NCI-H774 (cell line): Measurements from ENCODE around the gene MAEA.

ENCODE experiments used
- DNase-seq: peaks from one replicate; lab custom pipeline; 2025; lab: John Stamatoyannopoulos, UW

The MAEA gene

DNA sequence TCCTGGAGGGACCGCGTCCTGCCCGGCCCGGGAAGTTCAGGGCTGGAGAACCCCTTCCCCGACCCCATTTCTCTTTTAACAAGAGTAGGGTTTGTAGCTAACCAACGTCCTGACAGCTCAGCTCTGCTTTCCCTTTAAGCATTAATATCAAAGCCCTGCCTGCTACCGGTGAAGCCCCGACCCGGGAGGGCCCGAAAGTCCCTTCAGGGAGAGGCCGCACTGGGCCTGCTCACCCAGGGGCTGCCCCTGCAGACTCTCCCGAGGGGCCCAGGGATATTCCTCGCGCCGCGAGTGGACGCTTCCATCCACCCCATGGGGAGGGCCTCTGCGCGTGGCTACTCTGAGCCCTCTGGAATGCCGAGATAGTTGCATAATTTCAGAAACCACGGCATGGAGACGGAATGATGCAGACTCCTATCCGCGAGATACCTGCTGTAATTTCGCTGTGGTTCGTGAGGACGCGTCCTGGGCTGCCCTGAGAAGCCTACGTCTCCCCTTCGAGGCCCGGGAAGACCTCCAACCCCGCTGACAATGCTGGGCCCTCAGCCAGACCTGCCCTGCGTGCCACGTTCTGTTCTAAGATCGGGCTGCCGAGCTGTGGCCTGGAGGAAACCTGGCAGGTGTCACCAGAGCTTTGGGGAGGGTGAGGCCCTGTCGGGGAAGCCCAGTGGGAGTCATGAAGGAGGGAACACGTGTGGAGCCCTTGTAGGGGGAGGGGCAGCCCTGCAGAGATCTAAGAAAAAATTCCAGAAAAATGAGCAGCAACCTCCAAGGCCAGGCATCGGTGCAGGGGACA lies 39.8 kb upstream of the MAEA start:
- DNase-seq = no peak

DNA sequence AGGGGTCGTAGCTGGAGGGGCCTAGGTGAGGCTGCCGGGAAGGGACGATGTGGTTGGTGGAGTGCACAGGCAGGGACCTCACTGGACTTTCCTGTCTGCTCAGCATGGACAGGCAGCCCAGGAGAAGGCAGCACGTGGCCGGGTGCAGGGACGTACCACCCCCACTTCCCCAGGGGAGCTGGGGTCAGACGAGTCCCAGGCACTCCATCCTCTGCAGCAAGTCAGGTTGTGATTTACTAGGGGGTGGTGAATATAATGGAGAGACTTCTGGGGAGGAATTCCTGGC lies 39.2 kb upstream of the MAEA start:
- DNase-seq = no peak

DNA sequence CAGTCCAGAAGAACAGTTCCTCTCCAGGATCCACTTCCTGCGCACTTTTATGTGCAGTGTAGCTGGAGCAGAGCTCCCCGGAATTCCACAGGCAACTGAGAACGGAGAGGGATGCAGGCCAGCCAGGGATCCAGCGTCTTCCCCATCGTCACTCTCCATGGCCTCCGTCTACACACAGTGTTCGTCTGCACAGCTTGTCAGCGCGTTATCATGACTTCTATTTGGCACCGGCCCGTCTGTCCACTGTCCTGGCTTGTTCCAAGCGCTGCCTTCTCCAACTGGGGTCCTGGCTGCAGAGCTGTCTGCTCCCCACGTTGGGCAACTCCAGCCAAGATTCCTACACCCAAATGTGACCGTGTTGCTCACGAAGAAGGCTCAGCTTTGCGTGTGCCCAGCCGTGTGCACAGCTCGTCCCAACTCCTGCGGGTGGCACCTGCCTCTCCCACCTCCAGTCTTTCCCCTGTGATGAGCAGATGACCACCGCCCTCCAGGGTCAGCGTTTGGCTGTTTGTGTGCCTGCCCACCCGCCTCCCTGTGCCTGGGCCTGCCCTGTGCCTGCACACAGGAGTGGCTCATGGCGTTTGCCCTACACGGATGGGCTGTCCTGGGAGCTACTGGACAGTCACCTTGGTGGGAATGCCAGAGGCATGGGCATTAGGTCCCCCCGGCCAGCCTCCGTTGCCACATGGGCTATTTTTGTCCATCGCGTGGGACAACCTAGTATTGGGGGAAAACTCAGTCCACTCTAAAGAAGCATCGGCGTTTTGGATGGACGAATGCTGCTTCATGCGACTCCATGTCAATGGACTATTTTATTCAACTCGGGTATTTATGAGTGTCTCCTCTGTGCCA lies 38.5 kb upstream of the MAEA start:
- no peak for DNase-seq

DNA sequence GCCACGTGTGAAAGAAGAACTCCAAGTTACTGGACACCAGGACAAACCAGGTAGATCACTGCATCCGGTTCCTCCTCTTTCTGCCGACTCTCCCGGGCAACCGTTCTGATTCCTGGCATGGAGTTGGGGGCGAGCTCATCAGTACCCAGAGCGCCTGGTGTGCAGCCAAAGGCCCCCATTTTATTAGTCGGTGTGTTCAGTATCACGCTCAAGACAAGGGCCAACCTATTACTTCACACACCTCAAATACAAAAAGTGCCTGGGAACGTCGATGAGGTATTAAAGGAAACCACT lies 38.0 kb upstream of the MAEA start:
- DNase-seq = no peak

DNA sequence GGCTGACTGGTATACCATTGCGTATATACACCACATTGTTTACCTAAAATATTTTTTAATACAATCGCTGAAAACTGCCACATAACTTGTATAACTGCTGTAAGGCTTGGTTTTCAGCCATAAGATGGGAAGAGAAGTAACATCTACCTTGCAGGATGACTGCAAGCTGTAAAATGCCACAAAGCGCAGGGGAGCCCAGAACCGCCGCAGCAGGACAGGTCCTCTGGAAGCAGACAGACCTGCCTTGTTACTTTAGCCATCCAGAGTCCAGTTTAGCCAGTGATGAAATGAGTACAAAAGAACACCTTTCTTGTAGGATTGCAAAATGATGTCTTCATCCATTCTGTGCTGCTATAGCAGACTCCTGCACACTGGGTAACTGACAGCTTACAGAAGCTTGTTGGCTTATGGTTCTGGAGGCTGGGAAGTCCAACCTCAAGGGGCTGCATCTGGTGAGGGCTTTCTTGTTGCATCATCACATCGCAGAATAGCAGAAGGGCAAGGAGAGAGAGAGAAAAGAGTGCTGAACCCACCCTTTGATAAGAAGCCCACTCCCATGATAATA lies 36.7 kb upstream of the MAEA start:
- no peak for DNase-seq

DNA sequence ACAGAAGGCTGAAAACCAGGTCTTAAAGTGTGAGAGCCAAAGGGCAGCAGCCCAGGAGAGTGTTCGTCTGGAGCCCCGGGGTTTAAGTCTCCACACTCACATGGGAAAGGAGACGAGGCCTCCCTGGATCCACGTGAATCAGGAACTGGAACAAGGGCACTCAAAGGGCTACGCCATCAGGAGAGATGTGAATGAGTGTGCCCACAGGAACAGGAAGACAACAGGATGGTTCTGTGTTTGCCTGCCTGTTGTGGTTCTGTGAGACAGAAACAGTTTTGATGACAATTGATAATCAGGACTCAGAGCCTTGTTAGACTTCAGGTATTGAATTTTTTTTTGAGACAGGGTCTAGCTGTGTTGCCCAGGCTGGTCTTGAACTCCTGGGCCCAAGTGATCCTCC lies 35.9 kb upstream of the MAEA start:
- no peak for DNase-seq

DNA sequence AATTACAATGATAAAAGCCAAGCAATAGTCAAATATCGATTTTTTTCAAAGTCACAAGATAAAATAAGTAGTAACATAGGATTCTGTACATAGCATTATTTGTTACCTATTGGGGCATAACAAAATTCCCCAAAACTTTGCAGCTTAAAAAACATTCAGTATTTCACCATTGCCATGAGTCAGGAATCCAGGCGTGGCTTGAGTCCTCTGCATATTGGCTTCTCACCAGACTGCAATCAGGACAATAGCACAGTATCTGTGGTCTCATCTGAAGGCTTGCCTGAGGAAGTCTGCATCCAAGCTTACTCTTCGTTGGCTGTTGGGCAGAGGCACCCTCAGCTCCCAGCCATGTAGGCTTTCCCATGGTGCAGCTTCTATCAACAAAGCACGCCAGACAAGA lies 34.5 kb upstream of the MAEA start:
- DNase-seq = no peak

DNA sequence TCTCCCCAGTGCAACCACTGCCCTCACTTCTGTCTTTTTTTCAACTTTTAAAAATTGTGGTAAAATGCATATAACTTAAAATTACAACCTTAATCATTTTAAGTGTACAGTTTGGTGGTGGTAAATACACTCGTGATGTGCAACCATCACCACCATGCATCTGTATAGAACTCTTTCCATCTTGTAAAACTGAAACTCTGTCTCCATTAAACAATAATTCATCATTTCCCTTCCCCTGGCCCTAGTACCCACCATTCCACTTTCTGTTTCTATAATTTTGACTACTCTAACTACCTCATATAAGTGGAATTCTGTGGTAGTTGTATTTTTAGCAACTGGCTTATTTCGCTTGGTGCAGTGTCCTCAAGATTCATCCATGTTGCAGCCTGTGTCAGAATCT lies 34.0 kb upstream of the MAEA start:
- DNase-seq = no peak

DNA sequence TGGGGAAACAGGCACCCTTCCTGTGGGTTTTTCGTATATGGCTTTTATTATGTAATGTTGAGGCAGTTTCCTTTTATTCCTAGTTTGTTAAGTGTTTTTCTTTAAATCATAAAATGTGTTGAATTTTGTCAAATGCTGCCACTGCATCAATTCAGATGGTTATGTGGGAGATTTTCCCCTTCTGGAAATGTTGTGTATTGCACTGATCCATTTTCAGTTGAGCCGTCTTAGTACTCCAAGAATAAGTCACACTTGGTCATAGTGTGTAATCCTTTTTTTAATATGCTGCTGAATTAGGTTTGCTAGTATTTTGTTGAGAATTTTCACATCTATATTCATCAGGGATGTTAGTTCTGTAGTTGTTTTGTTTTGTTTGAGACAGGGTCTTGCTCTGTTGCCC lies 31.2 kb upstream of the MAEA start:
- DNase-seq = no peak

DNA sequence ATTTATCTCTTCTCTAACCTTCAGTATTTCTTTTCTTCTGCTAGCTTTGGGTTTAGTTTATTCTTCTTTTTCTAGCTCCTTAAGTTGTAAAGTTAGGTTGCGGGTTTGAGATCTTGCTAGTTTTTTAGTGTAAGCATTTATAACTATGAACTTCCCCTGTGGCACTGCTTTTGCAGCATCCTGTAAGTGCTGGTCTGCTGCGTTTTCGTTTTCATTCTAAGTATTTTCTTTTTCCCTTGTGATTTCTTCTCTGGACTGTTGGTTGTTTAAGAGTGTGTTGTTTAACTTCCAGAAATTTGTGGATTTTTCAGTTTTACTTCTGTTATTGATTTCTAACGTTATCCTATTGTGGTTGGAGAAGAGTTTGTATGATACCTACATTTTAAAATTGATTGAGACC lies 29.7 kb upstream of the MAEA start:
- DNase-seq = no peak

DNA sequence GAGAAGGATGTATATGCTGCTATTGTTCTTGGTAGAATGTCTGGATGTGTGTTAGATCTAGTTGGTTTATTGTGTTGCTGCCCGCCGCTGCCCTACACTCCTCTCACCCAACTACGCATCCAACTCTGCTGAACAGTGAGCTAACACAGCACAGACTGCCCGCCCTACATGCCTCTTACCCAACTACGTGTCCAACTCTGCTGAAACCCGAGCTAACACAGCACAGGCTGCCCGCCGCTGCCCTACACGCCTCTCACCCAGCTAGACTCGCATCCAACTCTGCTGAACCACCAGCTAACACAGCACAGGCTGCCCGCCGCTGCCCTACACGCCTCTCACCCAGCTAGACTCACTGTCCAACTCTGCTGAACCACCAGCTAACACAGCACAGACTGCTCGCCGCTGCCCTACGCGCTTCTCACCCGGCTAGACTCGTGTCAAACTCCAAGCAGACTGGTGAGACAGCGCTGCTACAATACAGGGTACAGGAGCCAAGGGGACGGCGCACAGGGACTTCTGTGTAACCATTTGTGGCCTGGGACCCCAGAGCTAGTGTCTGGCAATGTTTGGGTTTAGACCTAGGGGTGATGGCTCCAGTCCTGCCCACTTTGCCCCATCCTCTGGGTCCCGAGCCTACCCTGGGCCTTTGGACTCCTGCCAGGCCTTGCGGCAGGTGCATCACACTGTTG lies 29.1 kb upstream of the MAEA start:
- DNase-seq = peak; percentile 62

DNA sequence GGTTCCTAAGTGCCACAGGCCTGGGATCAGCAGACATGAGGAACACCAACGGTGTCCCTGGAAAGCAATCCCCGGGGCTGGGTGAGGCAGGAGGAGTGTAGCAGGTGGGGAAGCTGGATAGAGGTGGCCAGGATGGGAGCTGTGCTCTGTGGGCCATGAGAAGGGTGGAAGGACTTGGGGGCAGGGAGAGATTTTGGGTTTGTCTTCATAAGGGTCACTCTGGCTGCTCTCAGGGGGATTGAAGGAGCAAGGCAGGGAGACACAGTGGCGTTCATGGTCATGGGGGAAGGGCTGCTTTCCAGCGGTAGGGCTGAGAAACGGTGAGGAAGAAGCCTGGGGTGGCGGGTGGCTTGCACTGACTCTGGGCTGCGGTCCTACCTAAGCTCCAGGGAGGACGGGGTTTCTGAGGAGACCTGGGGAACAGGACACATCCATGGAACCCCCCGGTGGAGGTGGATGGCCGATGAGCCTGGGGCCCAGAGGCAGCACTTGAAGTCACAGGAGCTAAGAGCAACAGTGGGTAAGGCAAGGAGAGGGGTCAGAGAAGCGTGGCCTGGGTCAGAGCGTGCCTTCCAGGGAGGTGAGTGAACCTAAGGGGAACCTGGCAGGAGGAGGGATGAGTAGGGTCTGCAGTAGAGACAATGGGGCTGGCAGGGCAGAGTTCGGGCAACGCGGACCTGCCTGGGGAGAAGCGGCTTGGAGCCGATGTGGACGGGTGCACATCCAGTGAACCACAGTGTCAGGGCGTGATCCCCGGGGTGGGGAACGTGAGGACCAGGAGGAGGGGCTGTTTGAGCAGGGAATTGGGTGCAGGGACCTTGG lies 28.4 kb upstream of the MAEA start:
- DNase-seq = peak; percentile 29

DNA sequence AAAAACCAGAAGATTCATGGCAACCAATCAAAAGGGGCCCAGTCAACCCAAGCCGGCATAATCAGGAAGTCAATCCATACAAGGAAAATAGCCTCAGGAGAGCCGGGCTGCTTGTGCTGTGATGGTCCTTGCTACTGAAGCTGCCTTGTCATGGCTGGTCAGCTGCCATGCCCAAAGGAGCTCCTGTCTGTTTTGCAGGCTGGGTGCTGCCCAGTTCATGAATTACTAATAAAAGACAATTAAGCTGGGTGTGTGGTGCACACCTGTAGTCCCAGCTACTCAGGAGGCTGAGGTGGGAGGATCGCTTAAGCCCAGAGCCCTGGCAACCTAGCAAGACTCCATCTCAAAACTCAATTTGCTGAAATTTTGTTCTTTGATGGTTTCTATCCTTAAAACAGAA lies 24.7 kb upstream of the MAEA start:
- DNase-seq = no peak

DNA sequence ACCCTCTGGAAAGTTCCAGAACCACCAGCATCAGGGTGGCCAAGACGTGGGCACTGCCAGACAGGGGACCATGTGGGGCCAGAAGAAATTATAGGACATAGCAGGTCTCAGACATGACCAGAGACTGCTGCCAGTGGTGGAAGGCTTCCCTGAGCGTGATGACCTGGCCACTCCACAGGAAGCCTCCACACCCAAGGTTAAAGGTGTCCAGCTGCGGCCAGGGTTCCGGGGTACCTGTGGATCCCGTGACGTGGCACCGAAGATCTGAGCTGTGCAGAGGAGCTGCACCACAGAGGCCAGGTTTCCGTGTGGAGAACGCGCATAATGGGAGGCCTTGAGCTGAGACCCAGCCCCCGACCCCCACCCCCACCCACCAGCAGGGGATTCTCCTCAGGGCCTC lies 24.3 kb upstream of the MAEA start:
- DNase-seq = no peak

DNA sequence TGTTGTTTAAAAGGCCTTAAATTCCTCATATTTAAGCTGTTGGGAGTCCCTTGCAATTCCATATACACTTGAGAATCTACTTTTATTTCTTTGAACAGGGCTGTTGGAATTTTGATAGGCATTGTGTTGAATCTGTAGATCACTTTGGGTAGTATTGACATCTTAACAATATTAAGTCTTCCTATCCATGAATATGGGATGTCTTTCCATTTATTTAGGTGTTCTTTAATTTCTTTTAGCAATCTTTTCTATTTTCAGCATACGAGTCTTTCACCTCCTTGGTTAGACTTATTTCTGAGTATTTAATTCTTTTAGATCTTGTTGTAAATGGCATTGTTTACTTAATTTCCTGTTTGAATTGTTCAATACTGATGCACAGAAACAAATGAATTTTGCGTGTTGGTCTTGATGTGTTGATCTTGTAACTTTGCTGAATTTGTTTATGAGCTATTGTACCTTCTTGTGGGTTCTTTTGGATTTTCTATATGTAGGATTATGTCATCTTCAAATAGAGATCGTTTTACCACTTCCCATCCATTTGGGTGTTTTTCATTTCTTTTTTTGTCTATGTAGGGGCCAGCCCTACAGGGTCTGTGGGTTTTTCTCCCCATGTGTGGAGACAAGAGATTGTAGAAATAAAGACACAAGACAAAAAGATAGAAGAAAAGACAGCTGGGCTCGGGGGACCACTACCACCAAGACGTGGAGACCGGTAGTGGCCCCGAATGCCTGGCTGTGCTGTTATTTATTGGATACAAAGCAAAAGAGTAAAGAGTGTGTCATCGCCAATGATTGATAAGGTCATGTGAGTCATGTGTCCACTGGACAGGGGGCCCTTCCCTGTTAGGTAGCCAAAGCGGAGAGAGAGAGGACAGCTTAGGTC lies 22.6 kb upstream of the MAEA start:
- DNase-seq = no peak

DNA sequence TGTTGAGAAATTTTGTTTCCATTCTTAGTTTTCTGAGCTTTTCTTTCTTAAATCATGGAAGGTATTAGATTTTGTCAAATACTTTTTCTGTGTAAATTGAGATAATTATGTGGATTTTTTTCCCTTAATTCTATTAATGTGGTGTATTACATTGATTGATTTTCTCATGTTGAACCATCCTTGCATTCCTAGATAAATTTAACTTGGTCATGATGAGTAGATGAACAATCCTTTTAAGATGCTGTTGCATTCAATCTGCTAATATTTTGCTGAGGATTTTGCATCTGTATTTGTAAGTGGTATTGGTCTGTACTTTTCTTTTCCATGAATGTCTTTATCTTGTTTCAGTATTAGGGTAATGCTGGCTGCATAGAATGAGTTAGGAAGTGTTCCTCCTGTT lies 20.5 kb upstream of the MAEA start:
- DNase-seq = no peak

DNA sequence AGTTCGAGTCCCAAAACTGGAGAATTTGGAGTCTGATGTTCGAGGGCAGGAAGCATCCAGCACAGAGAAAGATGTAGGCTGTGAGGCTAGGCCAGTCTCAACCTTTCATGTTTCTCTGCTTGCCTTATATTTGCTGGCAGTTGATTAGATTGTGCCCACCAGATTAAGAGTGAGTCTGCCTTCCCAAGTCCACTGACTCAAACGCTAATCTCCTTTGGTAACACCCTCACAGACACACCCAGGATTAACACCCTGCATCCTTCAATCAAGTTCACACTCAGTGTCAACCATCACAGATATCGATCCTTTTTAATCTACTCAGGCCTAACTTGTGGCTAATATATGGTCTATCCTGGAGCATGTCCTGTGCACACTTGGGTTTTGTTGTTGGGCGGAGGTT lies 18.0 kb upstream of the MAEA start:
- no peak for DNase-seq

DNA sequence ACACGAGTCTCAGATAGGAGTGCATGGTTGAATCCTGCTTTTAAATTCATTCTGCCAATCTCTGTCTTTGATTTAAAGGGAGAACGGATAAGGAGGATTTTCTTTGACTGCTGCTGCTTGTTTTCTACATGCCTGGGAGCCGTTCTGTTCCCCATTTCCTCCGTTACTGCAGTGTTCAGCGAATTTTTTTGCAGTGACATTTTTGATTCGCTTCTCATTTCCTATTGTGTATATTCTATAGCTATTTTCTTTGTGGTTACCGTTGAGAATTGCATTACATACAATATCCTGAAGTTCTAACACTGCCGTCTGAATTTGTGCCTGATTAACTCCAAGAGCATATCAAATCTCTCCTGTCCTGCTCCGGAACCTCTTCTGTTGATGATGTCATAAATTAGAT lies 14.8 kb upstream of the MAEA start:
- no peak for DNase-seq

DNA sequence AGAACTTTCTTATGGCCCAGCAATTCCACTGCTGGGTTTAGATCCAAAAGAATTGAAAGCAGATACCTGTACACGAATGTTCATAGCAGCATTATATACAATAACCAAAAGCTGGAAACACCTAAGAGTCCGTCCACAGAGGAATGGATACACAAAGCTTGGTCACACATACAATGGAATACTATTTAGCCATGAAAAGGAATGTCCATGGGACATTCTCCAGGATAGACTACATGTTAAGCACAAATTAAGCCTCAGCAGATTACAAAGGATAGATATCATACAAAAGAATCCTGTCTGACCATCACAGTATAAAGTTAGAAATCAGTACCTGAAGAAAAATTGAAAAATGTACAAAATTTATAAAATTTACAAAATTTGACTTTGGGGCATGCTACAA lies 12.7 kb upstream of the MAEA start:
- DNase-seq = no peak

DNA sequence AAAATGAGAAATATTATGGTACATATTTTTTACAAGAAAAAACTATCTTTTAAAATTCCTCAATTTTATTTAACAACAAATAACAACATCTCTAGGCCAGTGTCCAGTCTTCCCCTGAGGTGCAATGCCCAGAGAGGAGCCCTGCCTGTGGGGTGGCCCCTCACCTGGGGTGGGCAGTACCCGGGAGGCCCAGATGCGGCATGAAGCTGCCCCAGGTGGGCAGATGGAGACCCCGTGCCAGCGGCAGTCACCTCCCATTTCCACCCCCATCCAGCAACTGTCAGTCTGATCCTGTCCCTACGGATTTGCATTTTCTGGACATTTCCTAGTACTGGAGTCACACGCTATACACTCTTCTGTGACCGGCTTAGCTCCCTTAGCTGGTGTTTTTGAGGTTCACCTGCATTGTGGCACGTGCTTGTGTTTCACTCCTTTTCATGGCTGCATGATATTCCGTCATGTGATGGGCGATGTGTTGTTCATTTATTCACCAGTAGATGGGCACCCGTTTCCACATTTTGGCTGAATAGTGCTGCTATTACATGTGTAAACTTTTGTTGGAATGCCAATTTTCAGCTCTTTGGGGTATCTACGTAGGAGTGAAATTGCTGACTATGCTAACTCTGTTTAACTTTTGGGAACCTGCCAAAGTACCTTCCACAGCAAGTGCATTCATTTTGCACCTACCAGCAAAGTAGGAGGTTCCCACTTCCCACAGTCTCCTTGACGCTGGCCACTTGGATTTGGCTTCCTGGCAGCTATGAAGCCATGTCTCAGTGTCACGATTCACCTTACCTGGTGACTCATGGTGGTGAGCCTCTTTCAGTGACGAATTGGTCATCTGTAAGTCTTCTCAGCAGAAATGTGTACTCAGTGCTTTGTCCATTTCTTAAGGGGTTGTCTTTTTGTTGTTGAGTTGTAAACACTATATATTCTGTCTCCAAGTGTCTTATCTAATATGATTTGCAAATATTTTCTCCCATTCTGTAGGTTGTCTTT lies 11.7 kb upstream of the MAEA start:
- DNase-seq = no peak
